Activated naive CD4-positive, alpha-beta T cell treated with anti-CD3 and anti-CD28 coated beads, Interleukin-2, amount 50 U/mL, for 72 hours (primary cell): ENCODE measurements around the gene PPY. TPM values are rescaled to one million over a fixed set of nuclear protein-coding genes. Genes with fewer than 3 reads are reported as not detected.
"Not testable (repeated sequence)": the region's sequence is repeated elsewhere in the genome, so short reads cannot be mapped to it uniquely, and the experiment has no call there.

Source experiments
- ATAC-seq, 2 donors: fragments of 150-1000 bp; cut with Tn5 transposase; 2 replicates each; pipeline ENCODE4 v1.10.0; 2021; ENCODE audit warnings: mild to moderate bottlenecking in 2 of 2, moderate library complexity in 2 of 2
- DNase-seq, 2 donors: peaks; one replicate each; pipeline ENCODE4 v3.0.0; 2021 to 2022; ENCODE audit warnings: low spot score in 2 of 2
- H3K27ac Mint-ChIP-seq, 2 donors: one replicate each; pipeline ENCODE4 v1.8.0; 2022; ENCODE audit warnings: mild to moderate bottlenecking in 2 of 2, mixed read lengths in 2 of 2
- H3K36me3 Mint-ChIP-seq, 2 donors: one replicate each; pipeline ENCODE4 v1.8.0; 2022; ENCODE audit warnings: mixed read lengths in 2 of 2
- H3K9me3 Mint-ChIP-seq, 2 donors: one replicate each; pipeline ENCODE4 v1.8.0; 2022; ENCODE audit warnings: mixed read lengths in 2 of 2
- total RNA-seq, 2 donors: library from RNA; stranded (reverse); gene quantifications; one replicate each; pipeline ENCODE4 v1.2.3, GENCODE V29; 2022

The PPY gene
- total RNA-seq, 2 donors from 2014 or later: not detected

DNA sequence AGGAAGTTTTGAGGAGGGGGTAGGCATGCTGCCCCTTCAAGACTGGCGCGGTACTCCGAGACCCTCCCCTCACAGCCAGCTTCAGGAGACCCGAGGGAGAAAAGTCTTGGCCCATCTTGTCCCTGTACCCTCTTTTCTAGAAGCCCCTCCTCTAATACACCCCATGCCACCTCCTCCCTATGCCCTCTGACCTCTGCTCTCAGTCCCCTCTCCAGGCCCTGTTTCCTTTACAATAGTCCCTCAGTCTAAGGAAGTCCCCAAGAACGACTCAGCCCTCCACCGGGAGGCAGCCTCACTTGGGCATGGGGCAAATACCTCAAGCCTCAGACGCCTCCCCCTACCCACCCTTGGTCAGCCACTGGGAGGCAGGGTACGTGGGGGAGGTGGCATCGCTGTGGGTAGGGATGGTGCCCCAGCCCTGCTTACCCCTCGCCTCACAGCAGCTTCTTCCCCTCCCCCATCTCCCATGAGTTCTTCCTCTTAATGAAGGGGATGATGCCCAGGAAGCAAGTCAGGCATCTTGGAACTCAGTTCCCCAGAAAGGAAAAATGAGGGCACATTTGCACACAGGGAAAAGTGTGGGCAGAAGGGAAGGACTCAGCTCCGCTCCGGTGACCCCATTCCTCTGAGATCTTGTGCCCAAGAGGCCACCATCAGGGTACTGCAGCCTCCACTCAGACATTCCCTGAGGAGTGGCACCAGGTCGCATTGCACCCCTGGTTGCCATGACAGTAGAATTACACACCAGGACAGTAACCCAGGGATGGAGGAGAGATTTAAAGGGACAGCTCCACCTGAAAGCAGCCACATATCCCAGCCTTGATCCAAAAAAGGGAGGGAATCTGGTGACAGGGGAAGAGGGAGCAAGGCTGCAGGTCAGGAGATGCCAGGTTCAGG is 41.2 kb downstream of the PPY start:
- Mint-ChIP-seq H3K9me3 (no peaks in the 10 kb centered on the region), H3K36me3 (no peaks in the 10 kb centered on the region), H3K27ac (peak overlapping the region in 1 of 2 donors; percentile 72)
- no peak for DNase-seq
- peak in 1 of 2 donors; percentile 17 for ATAC-seq

DNA sequence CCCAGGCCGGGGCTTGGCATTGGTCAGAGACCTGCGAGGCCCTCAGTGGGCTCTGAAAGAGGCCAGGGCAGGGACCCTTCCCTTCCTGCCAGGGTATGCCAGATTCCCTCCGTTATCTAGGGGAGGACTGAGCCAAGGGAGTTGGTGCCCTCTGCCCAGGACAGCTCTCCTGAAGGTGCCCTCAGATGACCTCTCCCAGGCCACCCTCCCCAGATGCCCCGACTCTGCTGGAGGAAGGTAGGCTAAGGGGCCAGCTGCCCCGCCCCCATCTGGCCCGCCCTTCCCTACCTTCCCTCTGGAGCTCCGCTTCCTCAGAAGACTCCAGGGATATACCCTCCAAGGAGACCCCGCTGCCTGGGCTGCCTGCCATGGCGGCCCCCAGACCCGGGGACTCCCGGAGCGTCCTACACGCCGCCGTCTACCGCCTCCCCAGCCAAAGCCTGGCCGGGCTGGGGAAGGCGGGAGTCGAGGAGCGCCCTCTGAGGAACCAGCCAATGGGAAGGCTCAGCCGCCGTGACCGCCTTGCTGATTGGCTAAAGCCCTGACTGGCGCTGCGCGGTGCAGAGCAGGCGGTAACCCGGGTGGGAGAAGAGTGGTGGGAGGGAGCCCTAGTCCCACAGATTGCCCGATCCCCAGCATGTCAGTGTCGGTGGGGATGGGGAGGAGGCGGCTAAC is 42.0 kb downstream of the PPY start:
- Mint-ChIP-seq H3K27ac (peak overlapping the region in 1 of 2 donors; percentile 72), H3K9me3 (no peaks in the 10 kb centered on the region), H3K36me3 (no peaks in the 10 kb centered on the region)
- ATAC-seq (peak; percentile 99 to 100), DNase-seq (peak; percentile 82 to 88)

DNA sequence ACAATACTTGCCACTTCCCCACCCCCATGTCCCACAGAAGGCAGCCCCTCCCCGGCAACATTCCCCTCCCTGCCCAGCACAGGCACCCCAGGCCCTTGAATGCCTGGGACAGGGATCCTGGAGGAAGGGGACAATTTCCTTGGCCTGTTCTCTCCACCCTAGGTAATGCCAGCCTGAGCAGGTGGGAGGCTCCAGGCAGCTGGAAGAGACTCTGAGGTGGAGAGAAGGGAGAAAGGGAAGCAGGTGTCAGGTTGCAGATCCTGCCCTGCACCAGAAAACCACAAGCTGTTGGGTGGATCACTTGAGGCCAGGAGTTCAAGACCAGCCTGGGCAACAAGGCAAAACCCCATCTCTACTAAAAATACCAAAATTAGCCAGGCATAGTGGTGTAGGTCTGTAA is 43.8 kb downstream of the PPY start:
- H3K27ac Mint-ChIP-seq: no peak overlapping the region
- DNase-seq (no peak), ATAC-seq (no peak)
- H3K36me3 Mint-ChIP-seq: no peaks in the 10 kb centered on the region
- no peaks in the 10 kb centered on the region for H3K9me3 Mint-ChIP-seq

DNA sequence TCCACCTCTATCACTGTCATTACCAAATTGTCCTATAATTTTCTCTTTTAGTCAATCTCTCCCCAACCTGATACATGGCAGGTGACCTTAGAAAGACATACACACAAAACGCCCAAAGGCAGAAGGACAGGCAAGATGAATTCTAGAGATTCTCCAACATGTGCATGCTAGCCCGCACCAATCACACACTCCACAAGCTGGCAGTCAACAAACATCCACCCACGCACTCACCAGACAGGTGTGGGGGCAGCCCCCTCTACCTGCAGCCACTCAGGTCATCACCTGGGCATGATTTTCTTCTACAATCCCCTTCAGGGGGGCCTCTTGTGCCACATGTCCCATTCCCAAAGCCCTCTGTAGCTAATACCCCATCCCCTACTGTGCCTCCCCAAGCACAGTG is 44.4 kb downstream of the PPY start:
- no peak overlapping the region for H3K27ac Mint-ChIP-seq

DNA sequence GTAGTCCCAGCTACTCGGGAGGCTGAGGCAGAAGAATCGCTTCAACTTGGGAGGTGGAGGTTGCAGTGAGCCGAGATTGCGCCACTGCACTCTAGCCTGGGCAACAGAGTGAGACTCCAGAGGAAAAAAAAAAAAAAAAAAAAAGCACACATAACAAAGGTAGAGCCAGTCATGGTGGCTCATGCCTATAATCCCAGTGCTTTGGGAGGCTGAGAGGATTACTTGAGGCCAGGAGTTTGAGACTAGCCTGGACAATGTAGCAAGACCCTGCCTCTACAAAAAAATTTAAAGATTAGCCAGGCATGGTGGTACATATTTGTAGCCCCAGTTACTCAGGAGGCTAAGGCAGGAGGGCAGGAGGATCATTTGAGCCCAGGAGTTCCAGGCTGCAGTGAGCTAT is 47.8 kb downstream of the PPY start:
- H3K9me3 Mint-ChIP-seq, DNase-seq, ATAC-seq, H3K27ac Mint-ChIP-seq, H3K36me3 Mint-ChIP-seq: not testable (repeated sequence)

More for the DNA sequence above, 44.4 kb downstream of the PPY start:
- H3K36me3 Mint-ChIP-seq: no peaks in the 10 kb centered on the region
- DNase-seq (no peak), ATAC-seq (no peak)
- H3K9me3 Mint-ChIP-seq: no peaks in the 10 kb centered on the region

DNA sequence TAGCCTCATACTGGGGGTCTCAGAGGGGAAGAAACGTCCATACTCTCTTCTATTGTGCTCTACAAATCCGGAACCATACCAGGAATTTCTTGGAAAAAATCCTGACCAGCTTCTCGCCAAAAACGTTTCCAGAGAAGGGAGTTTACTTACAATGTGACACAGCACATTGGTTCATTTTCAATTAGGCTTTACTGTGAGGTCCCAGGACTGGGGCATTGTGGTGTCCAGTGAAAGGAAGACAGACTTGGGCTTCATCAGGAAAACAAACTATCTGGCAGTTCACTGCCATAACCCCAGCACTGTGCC is 49.7 kb downstream of the PPY start:
- no peak for ATAC-seq
- Mint-ChIP-seq H3K27ac (no peak overlapping the region), H3K9me3 (no peaks in the 10 kb centered on the region), H3K36me3 (no peaks in the 10 kb centered on the region)
- no peak for DNase-seq

DNA sequence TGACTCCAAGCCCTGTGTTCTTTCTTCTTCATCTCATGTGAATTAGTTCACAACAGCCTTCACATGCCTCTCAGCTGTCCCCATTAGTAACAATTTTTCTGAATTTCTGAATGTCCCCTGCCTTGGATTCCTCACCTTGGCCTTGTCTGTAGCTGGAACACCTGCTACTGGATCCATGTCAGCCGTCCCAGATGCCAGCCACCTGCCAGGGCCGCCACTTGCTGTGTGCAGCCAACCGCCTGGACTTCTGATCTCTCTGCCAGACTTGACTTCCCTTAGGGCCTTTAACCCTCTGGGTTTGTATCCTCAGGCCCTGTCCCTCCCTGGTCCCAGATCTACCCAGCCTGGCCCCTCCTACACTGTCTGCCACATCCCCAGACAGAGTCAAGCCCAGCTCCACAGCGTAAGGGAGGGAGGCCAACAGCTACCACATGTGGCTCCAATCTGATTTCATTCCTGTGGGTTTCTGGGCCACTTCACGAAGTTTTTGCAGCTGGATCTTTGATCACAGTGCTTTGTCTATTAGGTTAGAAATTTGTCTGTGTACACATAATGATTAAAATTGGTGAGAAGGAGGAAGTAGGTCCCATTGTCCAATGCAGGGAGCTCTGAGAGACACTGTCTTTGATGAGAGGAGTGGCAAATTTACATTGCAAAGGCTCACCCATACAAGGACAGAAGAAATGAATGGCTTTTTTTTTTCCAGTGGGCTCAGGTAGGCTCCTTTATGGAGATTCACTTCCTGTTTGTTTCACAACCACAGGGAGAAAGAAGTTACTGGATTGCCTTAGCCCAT is 50.2 kb downstream of the PPY start:
- Mint-ChIP-seq H3K9me3 (no peaks in the 10 kb centered on the region), H3K27ac (no peak overlapping the region), H3K36me3 (no peaks in the 10 kb centered on the region)
- ATAC-seq: no peak
- DNase-seq: no peak

Other genes with a start within 250 kb of the PPY start
- gene SOST, start 183.7 kb downstream of the PPY start, total RNA-seq: not detected
- 10 to 100 TPM; 15.2 to 24.8 TPM for gene DUSP3, start 163.5 kb downstream of the PPY start, total RNA-seq
- gene CFAP97D1, start 162.0 kb downstream of the PPY start, total RNA-seq: not detected
- under 1 TPM in 1 of 2 donors, not detected in 1; 0.99 TPM for gene MPP3, start 109.3 kb downstream of the PPY start, total RNA-seq
- not detected for gene CD300LG, start 95.3 kb downstream of the PPY start, total RNA-seq
- gene MPP2, start 34.9 kb downstream of the PPY start, total RNA-seq: 1 to 10 TPM; 4.6 to 6.0 TPM
- not detected for gene PYY, start 11.5 kb upstream of the PPY start, total RNA-seq
- 1 to 10 TPM in 1 of 2 donors, under 1 TPM in 1; 0.18 to 3.0 TPM for gene NAGS, start 62.1 kb upstream of the PPY start, total RNA-seq
- 10 to 100 TPM; 32.8 to 43.6 TPM for gene TMEM101, start 72.5 kb upstream of the PPY start, total RNA-seq
- 10 to 100 TPM; 71.4 to 73.5 TPM for gene LSM12, start 124.2 kb upstream of the PPY start, total RNA-seq
- 10 to 100 TPM; 17.7 to 20.3 TPM for gene G6PC3, start 128.3 kb upstream of the PPY start, total RNA-seq
- gene HDAC5, start 181.2 kb upstream of the PPY start, total RNA-seq: 10 to 100 TPM; 17.3 to 27.8 TPM
- gene HROB, start 199.5 kb upstream of the PPY start, total RNA-seq: 10 to 100 TPM; 23.7 to 25.0 TPM
- gene ASB16, start 228.2 kb upstream of the PPY start, total RNA-seq: under 1 TPM; 0.39 to 0.52 TPM
- 10 to 100 TPM; 27.4 to 50.4 TPM for gene TMUB2, start 244.5 kb upstream of the PPY start, total RNA-seq